ENCODE measurements around the gene WNK4.

- TF ChIP-seq CTCF (conservative IDR thresholded peaks at IDR 0.05; ENCODE audit: low read depth in 2 of 2) (no peak), POLR2AphosphoS5 (IDR thresholded peaks at IDR 0.05; ENCODE audit: low read depth) (no peak), REST (IDR thresholded peaks at IDR 0.05; ENCODE audit: unreplicated experiment) (no peak), ZNF114 (CRISPR knock-in tag; IDR thresholded peaks at IDR 0.05) (no peak), ETS1 (IDR thresholded peaks at IDR 0.05) (no peak), EZH2 (IDR thresholded peaks at IDR 0.05; ENCODE audit: low read depth, unreplicated experiment) (no peak), EZH2phosphoT487 (IDR thresholded peaks at IDR 0.05; ENCODE audit: unreplicated experiment) (no peak), CREB1 (CRISPR knock-in tag; IDR thresholded peaks at IDR 0.05; ENCODE audit: low read depth) (no peak), NANOG (IDR thresholded peaks at IDR 0.05; ENCODE audit: borderline replicate concordance) (no peak)
Observed at GRCh38 chr17:42830971-42831370, 50.6 kb downstream of the WNK4 start.

Measured in GM23338 (cell line).